HG03521 (cell line): ENCODE data around the gene SLC48A1.

ENCODE experiments used
- ATAC-seq: cut with Tn5 transposase; IDR thresholded peaks from one replicate; pipeline ENCODE4 v1.9.1; 2021; ENCODE audit warnings: mild to moderate bottlenecking, moderate library complexity; ENCODE audit not compliant: unreplicated experiment

The SLC48A1 gene

GRCh38 chr12:47744005-47744651 is 28.9 kb upstream of the SLC48A1 start:
- no peak for ATAC-seq

GRCh38 chr12:47744778-47745436 is 28.1 kb upstream of the SLC48A1 start:
- no peak for ATAC-seq

GRCh38 chr12:47745485-47746041 is 27.5 kb upstream of the SLC48A1 start:
- ATAC-seq = no peak

- no peak for ATAC-seq
Observed at GRCh38 chr12:47746073-47746472, 27.0 kb upstream of the SLC48A1 start.

GRCh38 chr12:47746523-47746922 is 26.5 kb upstream of the SLC48A1 start:
- no peak for ATAC-seq

- ATAC-seq = no peak
Observed at GRCh38 chr12:47747126-47747525, 25.9 kb upstream of the SLC48A1 start.

- ATAC-seq = no peak
Observed at GRCh38 chr12:47747596-47748506, 25.2 kb upstream of the SLC48A1 start.

GRCh38 chr12:47748507-47748828 is 24.6 kb upstream of the SLC48A1 start:
- no peak for ATAC-seq

- ATAC-seq = no peak
Observed at GRCh38 chr12:47748899-47749298, 24.1 kb upstream of the SLC48A1 start.

GRCh38 chr12:47750229-47750798 is 22.7 kb upstream of the SLC48A1 start:
- ATAC-seq = no peak

GRCh38 chr12:47750916-47751470 is 22.0 kb upstream of the SLC48A1 start:
- no peak for ATAC-seq

GRCh38 chr12:47751561-47751960 is 21.5 kb upstream of the SLC48A1 start:
- no peak for ATAC-seq

GRCh38 chr12:47752121-47752520 is 20.9 kb upstream of the SLC48A1 start:
- no peak for ATAC-seq

- ATAC-seq = no peak
Observed at GRCh38 chr12:47752552-47752951, 20.5 kb upstream of the SLC48A1 start.

- ATAC-seq = no peak
Observed at GRCh38 chr12:47753021-47754001, 19.7 kb upstream of the SLC48A1 start.

GRCh38 chr12:47754126-47754525 is 18.9 kb upstream of the SLC48A1 start:
- ATAC-seq = no peak

- ATAC-seq = peak; percentile 17
Observed at GRCh38 chr12:47754881-47755280, 18.2 kb upstream of the SLC48A1 start.

GRCh38 chr12:47755655-47756562 is 17.1 kb upstream of the SLC48A1 start:
- peak; percentile 55 for ATAC-seq
